HG03439 (cell line): ENCODE data around the gene TCF4.
A peak's percentile ranks its signal among the peaks of the same experiment; 100 is the strongest.

Experiments used
- ATAC-seq: cut with Tn5 transposase; IDR thresholded peaks from one replicate; pipeline ENCODE4 v1.9.1; 2021; ENCODE audit warnings: mild to moderate bottlenecking, moderate library complexity; ENCODE audit not compliant: unreplicated experiment

The TCF4 gene

GRCh38 chr18:55245211-55245614 lies 342.8 kb downstream of the TCF4 start:
- ATAC-seq, result no peak

DNA sequence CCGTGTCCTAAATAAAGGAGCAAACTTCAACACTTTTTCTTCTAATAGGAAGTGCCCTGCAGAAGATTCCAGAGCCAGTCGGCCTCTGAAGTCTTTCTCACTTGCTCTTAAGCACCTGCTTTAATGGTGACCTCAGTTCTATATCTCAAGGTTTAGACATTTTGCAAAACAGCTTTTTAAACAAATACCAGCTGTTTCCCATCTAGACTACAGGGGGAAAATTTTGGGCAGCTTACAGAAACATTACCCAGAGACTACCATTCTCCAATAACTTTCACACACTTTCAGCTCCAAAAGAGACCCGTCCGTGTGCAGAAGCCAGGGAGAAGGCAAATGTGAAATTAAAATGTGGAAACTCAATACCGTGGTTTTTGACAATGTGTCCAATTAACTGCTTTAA lies 343.4 kb downstream of the TCF4 start:
- no peak for ATAC-seq

DNA sequence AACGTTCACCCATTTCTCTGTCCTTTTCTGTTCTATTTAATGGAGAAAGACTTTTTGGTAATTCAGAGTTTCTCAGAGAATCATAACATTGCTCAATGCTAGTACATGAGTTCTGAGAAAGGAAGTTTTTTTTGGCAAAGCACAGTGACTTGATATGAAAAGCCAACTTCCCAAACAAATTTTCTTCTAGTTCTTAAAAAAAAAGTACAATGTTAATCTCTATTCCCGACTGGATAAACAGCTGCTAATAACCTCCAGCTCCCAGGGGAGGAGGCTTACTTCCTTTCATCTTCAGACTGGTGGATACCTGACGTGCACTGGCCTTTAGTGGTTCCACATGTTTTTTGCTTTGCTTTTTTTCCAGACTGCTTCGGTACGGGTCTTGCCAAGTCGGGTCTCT lies 344.1 kb downstream of the TCF4 start:
- no peak for ATAC-seq

- no peak for ATAC-seq
Measured at GRCh38 chr18:55243255-55243654, 344.7 kb downstream of the TCF4 start.

DNA sequence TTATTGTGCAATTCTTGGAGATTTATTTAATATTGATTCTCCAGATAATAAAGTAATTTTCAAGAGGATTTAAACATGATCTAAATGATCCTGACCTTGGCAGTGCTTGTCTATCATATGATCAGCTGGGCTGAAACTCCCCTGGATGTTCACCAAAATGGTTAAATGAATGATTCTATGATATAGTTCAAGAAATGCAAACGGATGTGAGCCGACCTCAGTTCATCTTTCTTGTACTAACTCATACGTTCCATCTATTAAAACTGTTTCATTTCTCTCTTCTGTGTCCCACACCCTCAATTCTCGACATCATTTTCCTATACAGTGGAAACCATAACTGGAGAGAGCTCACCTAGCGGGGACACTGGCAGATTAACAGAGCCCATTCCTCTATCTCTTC lies 347.0 kb downstream of the TCF4 start:
- no peak for ATAC-seq

- ATAC-seq, result no peak
Measured at GRCh38 chr18:55239740-55240139, 348.3 kb downstream of the TCF4 start.

DNA sequence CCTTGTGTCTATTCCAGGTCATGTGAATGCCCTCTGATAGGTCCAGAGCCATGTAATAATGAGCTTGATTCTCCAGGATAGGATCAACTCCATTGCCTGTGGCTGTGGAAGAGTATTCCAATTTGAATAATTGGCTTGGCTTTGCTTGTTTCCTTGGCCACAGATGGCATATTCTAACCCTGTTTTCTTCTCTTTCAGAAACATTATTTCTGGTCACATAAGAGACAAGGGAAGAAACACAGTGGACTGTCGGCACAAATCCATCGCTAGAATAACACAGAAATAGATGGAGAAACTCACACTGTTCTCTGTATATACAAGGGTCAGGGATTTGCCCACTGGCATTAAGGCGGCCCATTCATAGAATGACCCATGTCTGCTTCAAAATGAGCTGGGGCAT lies 350.3 kb downstream of the TCF4 start:
- ATAC-seq, result no peak

DNA sequence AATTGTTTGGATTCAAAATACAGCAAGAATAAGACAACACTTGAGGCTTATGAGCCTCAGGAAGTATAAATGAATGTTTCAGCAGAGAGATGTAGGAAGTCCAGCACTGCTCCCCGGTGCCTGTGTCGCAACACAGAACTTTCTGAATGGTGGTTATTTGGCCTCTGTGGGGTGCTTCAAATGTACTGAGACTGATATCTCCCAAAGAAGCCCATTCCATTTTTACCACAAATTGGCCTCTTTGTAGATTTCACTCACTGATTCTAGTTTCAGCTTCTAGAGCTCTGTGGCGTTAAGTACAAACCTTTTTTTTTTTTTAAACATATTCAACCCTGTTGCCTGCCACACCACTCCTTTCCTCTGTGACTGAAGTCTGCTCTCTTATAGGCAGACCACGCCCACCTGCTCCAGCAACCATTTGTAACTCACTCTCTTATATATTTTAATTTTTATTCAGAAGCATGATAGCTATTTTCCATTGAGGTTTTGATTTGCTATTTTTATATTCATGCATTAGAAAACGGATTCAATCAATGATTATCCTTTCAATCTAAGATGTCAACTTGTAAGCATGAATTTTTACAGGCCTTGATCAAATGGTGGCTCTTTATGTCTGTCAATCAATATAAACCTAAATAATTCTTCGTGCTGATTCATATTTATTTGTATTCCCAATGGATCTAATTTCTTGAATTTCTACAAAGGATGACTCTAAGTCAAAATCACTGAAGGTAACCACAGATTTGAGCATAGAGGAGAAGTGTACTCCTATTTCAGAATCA lies 351.7 kb downstream of the TCF4 start:
- ATAC-seq, result peak; percentile 46

GRCh38 chr18:55235094-55235461 lies 352.9 kb downstream of the TCF4 start:
- no peak for ATAC-seq

DNA sequence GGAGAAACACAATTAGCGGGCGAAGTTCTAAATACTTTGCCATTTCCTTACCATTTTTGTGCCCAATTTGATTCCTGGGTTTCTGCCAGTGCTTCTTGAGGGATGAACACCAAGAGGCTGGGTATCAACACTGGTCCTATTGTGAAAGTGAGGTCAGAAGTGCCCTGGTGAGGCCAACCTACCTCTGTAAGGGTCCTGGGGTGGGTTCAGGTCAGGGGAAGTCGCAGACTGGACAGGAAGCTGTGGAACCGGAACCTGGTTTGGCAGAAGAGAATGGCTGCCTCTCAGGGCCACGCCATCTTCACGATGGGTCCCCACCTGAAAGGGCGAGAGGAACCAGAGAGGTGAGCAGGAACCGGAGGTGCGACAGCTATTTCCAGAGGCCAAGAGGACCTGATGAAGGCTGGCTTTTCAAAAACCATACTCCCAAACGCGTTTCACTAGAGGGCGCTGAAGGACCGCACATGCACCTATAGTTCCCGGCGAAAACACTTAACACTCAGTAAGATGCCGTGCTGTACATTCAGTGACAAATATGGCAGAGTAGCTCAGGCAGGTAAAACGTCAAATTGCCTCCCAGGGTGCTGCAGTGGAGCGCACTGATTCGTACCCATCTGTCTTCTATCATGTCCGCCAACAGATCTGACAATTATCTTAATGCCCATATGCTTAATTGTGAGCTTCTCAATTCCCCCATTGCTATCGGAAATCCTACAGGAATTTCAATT lies 353.5 kb downstream of the TCF4 start:
- peak; percentile 78 for ATAC-seq

- no peak for ATAC-seq
Measured at GRCh38 chr18:55233857-55234256, 354.1 kb downstream of the TCF4 start.

GRCh38 chr18:55232506-55232905 lies 355.5 kb downstream of the TCF4 start:
- ATAC-seq, result no peak

DNA sequence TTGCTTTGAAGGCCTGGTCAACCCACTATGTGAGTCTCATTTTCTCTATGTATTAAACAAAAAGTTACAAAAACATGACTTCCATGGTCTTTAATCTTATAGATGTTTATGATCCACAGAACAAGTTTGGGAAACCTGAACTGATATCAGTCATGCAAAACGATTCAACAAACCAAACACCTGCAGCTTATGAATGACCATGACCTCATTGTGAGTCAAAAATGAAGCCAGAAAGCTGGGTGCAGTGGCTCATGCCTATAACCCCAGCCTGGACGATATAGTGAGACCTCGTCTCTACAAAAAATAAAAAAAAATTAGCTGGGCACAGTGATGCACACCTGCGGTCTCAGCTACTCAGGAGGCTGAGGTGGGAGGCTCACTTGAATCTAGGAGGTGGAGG lies 358.3 kb downstream of the TCF4 start:
- ATAC-seq, result no peak

- ATAC-seq, result no peak
Measured at GRCh38 chr18:55228707-55229106, 359.3 kb downstream of the TCF4 start.

DNA sequence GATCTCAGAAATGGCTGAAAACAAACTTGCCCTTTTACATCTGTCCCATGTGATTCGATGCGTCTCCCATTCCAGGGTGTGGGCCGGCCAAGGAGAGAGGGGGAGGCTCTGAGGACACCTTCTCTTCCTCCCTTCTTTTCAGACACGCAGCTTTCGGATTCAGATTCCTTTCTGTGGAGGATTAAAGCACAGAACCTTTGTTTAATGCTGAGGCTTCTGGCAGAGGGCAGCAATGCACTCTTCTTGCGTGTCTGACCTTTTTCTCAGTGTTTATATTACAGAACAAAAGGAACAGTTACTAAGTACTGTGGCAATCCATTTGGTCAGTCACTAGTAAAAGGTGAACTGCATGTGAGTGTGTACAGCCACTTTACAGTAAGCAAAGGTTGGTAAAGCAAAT lies 359.8 kb downstream of the TCF4 start:
- ATAC-seq, result no peak

DNA sequence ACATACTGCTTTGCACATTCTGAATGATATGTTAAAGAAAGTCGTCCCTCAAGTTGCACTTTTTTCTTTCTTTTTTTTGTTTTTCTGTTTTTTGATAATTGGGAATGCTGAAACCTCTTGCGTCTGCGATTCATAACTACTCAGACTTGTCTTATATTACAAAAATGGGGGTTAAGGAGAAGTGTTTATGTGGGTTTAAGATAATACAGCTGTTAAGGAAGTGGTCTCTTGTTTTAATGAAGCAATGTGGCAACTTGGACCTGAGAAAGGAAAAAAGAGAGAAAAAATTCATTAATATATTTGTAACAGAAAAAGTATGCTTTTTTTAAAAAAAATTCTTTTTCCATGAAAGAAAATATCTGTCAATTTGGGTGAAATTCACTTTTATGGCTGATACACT lies 360.2 kb downstream of the TCF4 start:
- no peak for ATAC-seq

GRCh38 chr18:55226044-55226443 lies 361.9 kb downstream of the TCF4 start:
- ATAC-seq, result no peak

- ATAC-seq, result no peak
Measured at GRCh38 chr18:55224086-55224625, 363.8 kb downstream of the TCF4 start.

GRCh38 chr18:55221622-55222021 lies 366.4 kb downstream of the TCF4 start:
- ATAC-seq, result no peak

- ATAC-seq, result peak; percentile 57
Measured at GRCh38 chr18:55220523-55220922, 367.5 kb downstream of the TCF4 start.

GRCh38 chr18:55219823-55220222 lies 368.2 kb downstream of the TCF4 start:
- no peak for ATAC-seq

GRCh38 chr18:55219059-55219458 lies 368.9 kb downstream of the TCF4 start:
- ATAC-seq, result no peak
